GM12891 (cell line): ENCODE data around the gene MICU2.

Experiments
- POLR2A ChIP-seq: IDR thresholded peaks from 2 replicates; pipeline ENCODE4 v1.6.1; 2011; ENCODE audit warnings: low read depth, low read length, control low read depth
- POLR2AphosphoS5 ChIP-seq: IDR thresholded peaks from 2 replicates; pipeline ENCODE4 v1.6.1; 2011; ENCODE audit warnings: low read depth, low read length, control low read depth
- POU2F2 ChIP-seq: IDR thresholded peaks from 2 replicates; pipeline ENCODE4 v1.6.1; 2011; ENCODE audit warnings: low read depth, mild to moderate bottlenecking, control low read depth, low read length, moderate library complexity
- TAF1 ChIP-seq: IDR thresholded peaks from 2 replicates; pipeline ENCODE4 v1.6.1; 2011; ENCODE audit warnings: low read depth, low read length, control low read depth

GRCh38 chr13:21478881-21479808 lies 124.8 kb downstream of the MICU2 start:
- TF ChIP-seq POLR2A (no peak), POLR2AphosphoS5 (no peak), TAF1 (no peak), POU2F2 (no peak)
